Neural cell (in vitro differentiated cells): ENCODE results near the gene LYPD6B. TPM values are rescaled to one million over a fixed set of nuclear protein-coding genes. Genes with fewer than 3 reads are reported as not detected.

Source experiments
- H2AFZ ChIP-seq: fragments of 200-600, 300-800 bp; sonication (generic), shearing (Covaris generic); 2 replicates; pipeline ENCODE4 v1.6.0; 2014; ENCODE audit warnings: low read depth, mild to moderate bottlenecking, antibody characterized with exemption, low read length, moderate library complexity
- H3F3A ChIP-seq: fragments of 200-600 bp; shearing (Covaris generic); 2 replicates; pipeline ENCODE4 v1.6.1; 2016; ENCODE audit warnings: mild to moderate bottlenecking, moderate library complexity, mixed read lengths, antibody characterized with exemption, low read length; ENCODE audit not compliant: insufficient read depth, poor library complexity, severe bottlenecking
- H3K27ac ChIP-seq: fragments of 200-600, 300-800 bp; sonication (generic), shearing (Covaris generic); 2 replicates; pipeline ENCODE4 v1.5.1; 2014; ENCODE audit warnings: mild to moderate bottlenecking, low read length, moderate library complexity
- H3K27me3 ChIP-seq: fragments of 300-800, 200-600 bp; sonication (generic), shearing (Covaris generic); 2 replicates; pipeline ENCODE4 v1.6.0; 2014; ENCODE audit warnings: mild to moderate bottlenecking, low read depth, low read length, moderate library complexity; ENCODE audit not compliant: insufficient read depth
- H3K36me3 ChIP-seq: fragments of 300-800, 200-600 bp; sonication (generic), shearing (Covaris generic); 2 replicates; pipeline ENCODE4 v1.5.1; 2014; ENCODE audit warnings: mild to moderate bottlenecking, antibody characterized with exemption, low read length, moderate library complexity; ENCODE audit not compliant: insufficient read depth
- H3K4me2 ChIP-seq: fragments of 300-800, 200-600 bp; sonication (generic), shearing (Covaris generic); 2 replicates; pipeline ENCODE4 v1.6.0; 2014; ENCODE audit warnings: mild to moderate bottlenecking, low read length
- H3K4me3 ChIP-seq: fragments of 300-800, 200-600 bp; sonication (generic), shearing (Covaris generic); 2 replicates; pipeline ENCODE4 v1.5.1; 2014; ENCODE audit warnings: mild to moderate bottlenecking, low read length, moderate library complexity
- H3K79me2 ChIP-seq: fragments of 200-600 bp; shearing (Covaris generic); replicated peaks from 2 replicates; pipeline ENCODE4 v1.6.0; 2014; ENCODE audit warnings: mild to moderate bottlenecking, low read length, moderate library complexity; ENCODE audit not compliant: insufficient read depth
- H3K9ac ChIP-seq: fragments of 300-800, 200-600 bp; sonication (generic), shearing (Covaris generic); 2 replicates; pipeline ENCODE4 v1.6.1; 2016; ENCODE audit warnings: mild to moderate bottlenecking, low read length, mixed read lengths
- H3K9me2 ChIP-seq: fragments of 200-600 bp; shearing (Covaris generic); 2 replicates; pipeline ENCODE4 v1.6.1; 2016; ENCODE audit warnings: mild to moderate bottlenecking, low read length, mixed read lengths; ENCODE audit not compliant: insufficient read depth
- H3K9me3 ChIP-seq: fragments of 200-600, 300-800 bp; sonication (generic), shearing (Covaris generic); 2 replicates; pipeline ENCODE4 v1.6.1; 2016; ENCODE audit warnings: mild to moderate bottlenecking, mixed run types, low read length, moderate library complexity, mixed read lengths
- H4K20me1 ChIP-seq: fragments of 200-600 bp; shearing (Covaris generic); 2 replicates; pipeline ENCODE4 v1.6.1; 2016; ENCODE audit warnings: mild to moderate bottlenecking, mixed run types; ENCODE audit not compliant: insufficient read depth
- EP300 ChIP-seq: fragments of 450-650 bp; conservative IDR thresholded peaks from 2 replicates; pipeline ENCODE4 v1.6.1; 2014; ENCODE audit warnings: antibody characterized with exemption, mild to moderate bottlenecking, moderate library complexity; ENCODE audit not compliant: poor library complexity, severe bottlenecking
- EZH2 ChIP-seq: fragments of 200-600, 300-800 bp; shearing (Covaris generic), sonication (generic); IDR thresholded peaks from 2 replicates; pipeline ENCODE4 v1.6.1; 2014; ENCODE audit warnings: antibody characterized with exemption, low read length, borderline replicate concordance, mild to moderate bottlenecking; ENCODE audit not compliant: insufficient read depth, poor library complexity, severe bottlenecking
- MXI1 ChIP-seq: fragments of 450-650 bp; conservative IDR thresholded peaks from 2 replicates; pipeline ENCODE4 v1.6.1; 2014; ENCODE audit warnings: antibody characterized with exemption, mild to moderate bottlenecking; ENCODE audit not compliant: poor library complexity, severe bottlenecking
- POLR2AphosphoS5 ChIP-seq: IDR thresholded peaks from 2 replicates; pipeline ENCODE4 v1.6.1; 2012
- RAD21 ChIP-seq: fragments of 450-650 bp; conservative IDR thresholded peaks from 2 replicates; pipeline ENCODE4 v1.6.1; 2014; ENCODE audit warnings: antibody characterized with exemption, mild to moderate bottlenecking, moderate library complexity
- SMC3 ChIP-seq: fragments of 450-650 bp; conservative IDR thresholded peaks from 2 replicates; pipeline ENCODE4 v1.6.1; 2014; ENCODE audit warnings: antibody characterized with exemption, mild to moderate bottlenecking, moderate library complexity; ENCODE audit not compliant: poor library complexity
- TAF1 ChIP-seq: IDR thresholded peaks from 2 replicates; pipeline ENCODE4 v1.6.1; 2012; ENCODE audit warnings: low read depth
- polyA plus RNA-seq: library from polyadenylated mRNA; depleted of rRNA; stranded (reverse); fragments of >200 nt; gene quantifications from 2 replicates; pipeline ENCODE4 v1.2.3, GENCODE V29; 2014
- TF ChIP-seq, protein P1 (sequence below): IDR thresholded peaks from 2 replicates; pipeline ENCODE4 v1.6.1; 2012; ENCODE audit warnings: borderline replicate concordance
- TF ChIP-seq, protein P2 (sequence below): fragments of 450-650 bp; IDR thresholded peaks from 2 replicates; pipeline ENCODE4 v1.5.1; 2014; ENCODE audit warnings: antibody characterized with exemption, mild to moderate bottlenecking, moderate library complexity; ENCODE audit not compliant: poor library complexity, severe bottlenecking

Gene LYPD6B
- polyA plus RNA-seq, 1 donor from 2014 or later, result 0.68 TPM

DNA sequence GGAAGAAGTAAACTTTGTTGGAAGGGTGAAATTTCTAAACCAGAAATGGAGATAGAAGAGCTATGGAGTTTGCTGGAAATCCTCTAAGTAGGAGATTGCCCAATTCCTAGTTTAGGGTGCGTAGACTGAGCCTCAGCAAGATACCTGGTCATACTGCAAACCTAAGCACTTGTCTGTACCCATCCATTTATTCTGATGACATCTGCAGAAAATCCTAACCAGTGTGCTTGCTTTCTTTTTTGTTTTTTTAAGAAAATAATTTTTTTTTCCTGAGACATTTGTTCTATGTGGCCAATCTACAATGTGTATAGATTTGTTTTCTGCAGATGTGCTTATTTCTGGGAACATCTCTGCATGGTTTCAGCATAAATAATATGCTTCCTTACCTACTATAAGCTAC lies 144.7 kb downstream of the LYPD6B start:
- H3K9ac ChIP-seq, result no peak overlapping the region
- no peaks in the 10 kb centered on the region for H3K79me2 ChIP-seq
- H3K27ac ChIP-seq, result no peak overlapping the region
- TF ChIP-seq RAD21 (no peak), EZH2 (no peak), POLR2AphosphoS5 (no peak), MXI1 (no peak), SMC3 (no peak), EP300 (no peak), TAF1 (no peak)
- TF ChIP-seq, protein P1, sequence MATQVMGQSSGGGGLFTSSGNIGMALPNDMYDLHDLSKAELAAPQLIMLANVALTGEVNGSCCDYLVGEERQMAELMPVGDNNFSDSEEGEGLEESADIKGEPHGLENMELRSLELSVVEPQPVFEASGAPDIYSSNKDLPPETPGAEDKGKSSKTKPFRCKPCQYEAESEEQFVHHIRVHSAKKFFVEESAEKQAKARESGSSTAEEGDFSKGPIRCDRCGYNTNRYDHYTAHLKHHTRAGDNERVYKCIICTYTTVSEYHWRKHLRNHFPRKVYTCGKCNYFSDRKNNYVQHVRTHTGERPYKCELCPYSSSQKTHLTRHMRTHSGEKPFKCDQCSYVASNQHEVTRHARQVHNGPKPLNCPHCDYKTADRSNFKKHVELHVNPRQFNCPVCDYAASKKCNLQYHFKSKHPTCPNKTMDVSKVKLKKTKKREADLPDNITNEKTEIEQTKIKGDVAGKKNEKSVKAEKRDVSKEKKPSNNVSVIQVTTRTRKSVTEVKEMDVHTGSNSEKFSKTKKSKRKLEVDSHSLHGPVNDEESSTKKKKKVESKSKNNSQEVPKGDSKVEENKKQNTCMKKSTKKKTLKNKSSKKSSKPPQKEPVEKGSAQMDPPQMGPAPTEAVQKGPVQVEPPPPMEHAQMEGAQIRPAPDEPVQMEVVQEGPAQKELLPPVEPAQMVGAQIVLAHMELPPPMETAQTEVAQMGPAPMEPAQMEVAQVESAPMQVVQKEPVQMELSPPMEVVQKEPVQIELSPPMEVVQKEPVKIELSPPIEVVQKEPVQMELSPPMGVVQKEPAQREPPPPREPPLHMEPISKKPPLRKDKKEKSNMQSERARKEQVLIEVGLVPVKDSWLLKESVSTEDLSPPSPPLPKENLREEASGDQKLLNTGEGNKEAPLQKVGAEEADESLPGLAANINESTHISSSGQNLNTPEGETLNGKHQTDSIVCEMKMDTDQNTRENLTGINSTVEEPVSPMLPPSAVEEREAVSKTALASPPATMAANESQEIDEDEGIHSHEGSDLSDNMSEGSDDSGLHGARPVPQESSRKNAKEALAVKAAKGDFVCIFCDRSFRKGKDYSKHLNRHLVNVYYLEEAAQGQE, result no peak
- TF ChIP-seq, protein P2, sequence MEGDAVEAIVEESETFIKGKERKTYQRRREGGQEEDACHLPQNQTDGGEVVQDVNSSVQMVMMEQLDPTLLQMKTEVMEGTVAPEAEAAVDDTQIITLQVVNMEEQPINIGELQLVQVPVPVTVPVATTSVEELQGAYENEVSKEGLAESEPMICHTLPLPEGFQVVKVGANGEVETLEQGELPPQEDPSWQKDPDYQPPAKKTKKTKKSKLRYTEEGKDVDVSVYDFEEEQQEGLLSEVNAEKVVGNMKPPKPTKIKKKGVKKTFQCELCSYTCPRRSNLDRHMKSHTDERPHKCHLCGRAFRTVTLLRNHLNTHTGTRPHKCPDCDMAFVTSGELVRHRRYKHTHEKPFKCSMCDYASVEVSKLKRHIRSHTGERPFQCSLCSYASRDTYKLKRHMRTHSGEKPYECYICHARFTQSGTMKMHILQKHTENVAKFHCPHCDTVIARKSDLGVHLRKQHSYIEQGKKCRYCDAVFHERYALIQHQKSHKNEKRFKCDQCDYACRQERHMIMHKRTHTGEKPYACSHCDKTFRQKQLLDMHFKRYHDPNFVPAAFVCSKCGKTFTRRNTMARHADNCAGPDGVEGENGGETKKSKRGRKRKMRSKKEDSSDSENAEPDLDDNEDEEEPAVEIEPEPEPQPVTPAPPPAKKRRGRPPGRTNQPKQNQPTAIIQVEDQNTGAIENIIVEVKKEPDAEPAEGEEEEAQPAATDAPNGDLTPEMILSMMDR, result no peak
- H3F3A ChIP-seq, result no peaks in the 10 kb centered on the region
- no peak overlapping the region for H3K4me3 ChIP-seq
- H3K9me2 ChIP-seq, result no peaks in the 10 kb centered on the region
- no peak overlapping the region for H2AFZ ChIP-seq
- no peak overlapping the region for H3K4me2 ChIP-seq
- H3K27me3 ChIP-seq, result no peaks in the 10 kb centered on the region
- no peaks in the 10 kb centered on the region for H4K20me1 ChIP-seq
- no peaks in the 10 kb centered on the region for H3K9me3 ChIP-seq
- H3K36me3 ChIP-seq, result no peaks in the 10 kb centered on the region

DNA sequence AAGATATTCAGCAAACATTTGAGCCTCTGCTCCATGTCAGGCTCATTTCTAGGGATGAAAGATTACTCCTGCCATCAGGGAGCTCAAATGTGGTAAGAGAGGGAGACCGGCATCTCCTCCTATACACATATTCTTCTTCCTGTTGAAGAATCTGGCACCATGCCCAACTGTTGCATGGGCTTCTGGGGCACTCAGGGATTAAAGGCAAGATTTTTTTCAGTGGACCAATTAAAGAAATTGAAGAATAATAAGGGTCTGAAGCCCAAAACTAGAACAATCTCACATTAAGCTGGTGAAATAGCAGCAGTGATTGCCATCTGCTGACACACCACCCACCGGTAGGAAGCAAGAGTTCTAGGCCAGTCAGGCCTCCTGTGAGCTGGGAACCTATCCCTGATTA lies 146.5 kb downstream of the LYPD6B start:
- no peak overlapping the region for H2AFZ ChIP-seq

More for the DNA sequence above, 146.5 kb downstream of the LYPD6B start:
- Histone ChIP-seq H3K27ac (no peak overlapping the region), H3K9ac (no peak overlapping the region), H3K79me2 (no peaks in the 10 kb centered on the region), H3K27me3 (no peaks in the 10 kb centered on the region), H3K9me2 (no peaks in the 10 kb centered on the region), H3K36me3 (no peaks in the 10 kb centered on the region), H3K9me3 (no peaks in the 10 kb centered on the region), H3K4me3 (no peak overlapping the region), H3K4me2 (no peak overlapping the region), H4K20me1 (no peaks in the 10 kb centered on the region), H3F3A (no peaks in the 10 kb centered on the region)
- TF ChIP-seq, protein P1, result no peak
